GM06990 (cell line): ENCODE results near the gene AHCYL2.
"Not testable (repeated sequence)": the region's sequence is repeated elsewhere in the genome, so short reads cannot be mapped to it uniquely, and the experiment has no call there.

Experiments
- DNase-seq: peaks from one replicate; pipeline ENCODE4 v3.0.0-alpha.2; 2011; ENCODE audit not compliant: insufficient read length; ENCODE audit errors: extremely low read depth
- H3K27me3 ChIP-seq: replicated peaks from 2 replicates; pipeline ENCODE4 v1.6.0; 2011; ENCODE audit warnings: low read length; ENCODE audit not compliant: control insufficient read depth, insufficient read depth
- H3K36me3 ChIP-seq: 2 replicates; pipeline ENCODE4 v1.5.1; 2011; ENCODE audit warnings: low read length; ENCODE audit not compliant: control insufficient read depth, insufficient read depth
- H3K4me3 ChIP-seq: replicated peaks from 2 replicates; pipeline ENCODE4 v1.5.1; 2011; ENCODE audit warnings: low read depth, mild to moderate bottlenecking, control low read depth, low read length
- TF ChIP-seq, protein P1 (sequence below): IDR thresholded peaks from 2 replicates; pipeline ENCODE4 v1.5.1; 2011; ENCODE audit warnings: low read length, control low read depth, mild to moderate bottlenecking, inconsistent platforms; ENCODE audit not compliant: insufficient read depth, poor library complexity, severe bottlenecking

The AHCYL2 gene

DNA sequence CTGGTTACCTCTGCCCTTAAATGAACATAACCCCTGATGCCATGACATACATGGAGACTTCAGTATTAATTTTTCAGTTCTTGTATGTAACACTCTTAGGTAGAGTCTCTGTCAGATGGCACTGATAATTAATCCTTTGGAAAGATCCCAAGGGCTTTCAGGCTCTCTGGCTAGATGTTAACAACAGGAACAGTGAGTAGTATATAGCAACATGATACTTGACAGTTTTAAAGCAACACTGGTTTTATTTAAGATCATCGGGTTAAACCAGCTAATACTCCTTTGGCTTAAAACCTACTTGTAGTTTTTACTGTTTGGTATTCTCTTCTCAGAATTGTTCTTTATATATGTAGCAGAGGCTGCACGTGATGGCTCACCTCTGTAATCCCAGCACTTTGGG is 27.3 kb downstream of the AHCYL2 start:
- no peaks in the 10 kb centered on the region for H3K27me3 ChIP-seq
- DNase-seq: no peak
- no peak overlapping the region for H3K4me3 ChIP-seq
- H3K36me3 ChIP-seq: no peaks in the 10 kb centered on the region
- TF ChIP-seq, protein P1, sequence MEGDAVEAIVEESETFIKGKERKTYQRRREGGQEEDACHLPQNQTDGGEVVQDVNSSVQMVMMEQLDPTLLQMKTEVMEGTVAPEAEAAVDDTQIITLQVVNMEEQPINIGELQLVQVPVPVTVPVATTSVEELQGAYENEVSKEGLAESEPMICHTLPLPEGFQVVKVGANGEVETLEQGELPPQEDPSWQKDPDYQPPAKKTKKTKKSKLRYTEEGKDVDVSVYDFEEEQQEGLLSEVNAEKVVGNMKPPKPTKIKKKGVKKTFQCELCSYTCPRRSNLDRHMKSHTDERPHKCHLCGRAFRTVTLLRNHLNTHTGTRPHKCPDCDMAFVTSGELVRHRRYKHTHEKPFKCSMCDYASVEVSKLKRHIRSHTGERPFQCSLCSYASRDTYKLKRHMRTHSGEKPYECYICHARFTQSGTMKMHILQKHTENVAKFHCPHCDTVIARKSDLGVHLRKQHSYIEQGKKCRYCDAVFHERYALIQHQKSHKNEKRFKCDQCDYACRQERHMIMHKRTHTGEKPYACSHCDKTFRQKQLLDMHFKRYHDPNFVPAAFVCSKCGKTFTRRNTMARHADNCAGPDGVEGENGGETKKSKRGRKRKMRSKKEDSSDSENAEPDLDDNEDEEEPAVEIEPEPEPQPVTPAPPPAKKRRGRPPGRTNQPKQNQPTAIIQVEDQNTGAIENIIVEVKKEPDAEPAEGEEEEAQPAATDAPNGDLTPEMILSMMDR: no peak

DNA sequence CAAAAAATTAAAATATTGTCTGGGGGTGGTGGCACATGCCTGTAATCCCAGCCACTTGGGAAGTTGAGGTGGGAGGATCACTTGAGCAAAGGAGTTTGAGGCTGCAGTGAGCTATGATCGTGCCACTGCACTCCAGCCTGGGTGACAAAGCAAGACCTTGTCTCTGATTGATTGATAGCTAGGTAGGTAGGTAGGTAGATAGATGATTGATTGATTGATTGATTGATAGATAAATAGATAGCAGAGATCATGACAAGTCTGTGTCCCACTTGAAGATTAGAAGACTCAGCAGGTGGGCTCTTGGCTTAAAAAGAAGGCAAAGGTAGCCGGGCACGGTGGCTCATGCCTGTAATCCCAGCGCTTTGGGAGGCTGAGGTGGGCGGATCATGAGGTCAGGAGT is 27.8 kb downstream of the AHCYL2 start:
- H3K36me3 ChIP-seq, H3K27me3 ChIP-seq, H3K4me3 ChIP-seq, DNase-seq: not testable (repeated sequence)

DNA sequence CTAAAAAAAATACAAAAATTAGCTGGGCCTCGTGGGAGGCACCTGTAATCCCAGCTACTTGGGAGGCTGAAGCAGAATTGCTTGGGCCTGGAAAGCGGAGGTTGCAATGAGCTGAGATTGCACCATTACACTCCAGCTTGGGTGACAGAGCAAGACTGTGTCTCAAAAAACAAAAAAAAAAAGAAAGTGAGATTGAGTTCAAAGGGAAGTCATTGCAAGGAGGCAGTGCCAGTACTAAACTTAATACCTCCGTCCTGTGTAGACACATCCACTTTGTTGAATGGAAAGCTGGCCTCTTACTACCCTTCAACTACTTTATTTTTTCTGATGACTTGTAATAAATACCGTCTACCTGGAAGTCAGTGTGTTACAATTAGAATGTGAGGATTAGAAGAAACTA is 31.0 kb downstream of the AHCYL2 start:
- H3K27me3 ChIP-seq: no peaks in the 10 kb centered on the region
- no peaks in the 10 kb centered on the region for H3K36me3 ChIP-seq
- TF ChIP-seq, protein P1: no peak
- no peak overlapping the region for H3K4me3 ChIP-seq
- DNase-seq: no peak

DNA sequence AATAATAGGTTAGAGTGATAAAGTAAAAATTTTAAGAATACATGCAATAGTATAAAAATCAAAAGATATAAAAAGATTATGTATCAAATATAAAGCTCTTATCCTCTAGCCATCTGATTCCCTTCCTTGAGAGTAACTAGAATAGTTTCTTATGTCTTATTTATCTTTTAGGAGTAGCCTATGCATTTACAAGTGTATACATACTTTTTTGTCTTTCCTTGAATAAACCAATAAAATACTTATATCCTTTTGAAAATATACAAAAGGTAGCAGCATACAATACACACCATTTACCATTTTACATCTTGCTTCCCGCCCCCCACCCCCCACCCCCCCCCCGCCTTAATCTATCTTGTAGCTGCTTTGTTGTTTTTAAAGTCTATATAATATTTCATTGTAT is 31.4 kb downstream of the AHCYL2 start:
- no peak for DNase-seq
- TF ChIP-seq, protein P1: no peak
- H3K36me3 ChIP-seq: no peaks in the 10 kb centered on the region
- H3K27me3 ChIP-seq: no peaks in the 10 kb centered on the region
- no peak overlapping the region for H3K4me3 ChIP-seq

DNA sequence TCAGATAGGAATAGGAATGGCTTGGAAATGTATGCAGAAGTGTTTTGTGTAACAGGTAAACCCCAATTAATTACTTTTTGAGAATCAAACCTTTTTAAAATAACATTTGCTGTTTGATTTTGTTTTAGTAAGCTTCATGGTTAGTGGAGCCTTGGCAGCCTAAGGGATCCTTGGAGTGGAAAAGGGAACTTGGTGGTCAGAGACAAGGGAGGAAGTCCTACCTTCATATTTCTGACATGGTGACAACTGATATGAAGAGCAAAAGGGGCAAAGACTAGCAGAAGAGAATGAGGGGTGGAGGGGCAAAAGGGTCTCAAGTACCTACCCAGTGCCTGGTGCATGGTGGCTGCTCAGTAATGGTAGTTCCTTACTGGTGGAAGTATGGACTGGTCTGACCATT is 32.3 kb downstream of the AHCYL2 start:
- H3K4me3 ChIP-seq: no peak overlapping the region

DNA sequence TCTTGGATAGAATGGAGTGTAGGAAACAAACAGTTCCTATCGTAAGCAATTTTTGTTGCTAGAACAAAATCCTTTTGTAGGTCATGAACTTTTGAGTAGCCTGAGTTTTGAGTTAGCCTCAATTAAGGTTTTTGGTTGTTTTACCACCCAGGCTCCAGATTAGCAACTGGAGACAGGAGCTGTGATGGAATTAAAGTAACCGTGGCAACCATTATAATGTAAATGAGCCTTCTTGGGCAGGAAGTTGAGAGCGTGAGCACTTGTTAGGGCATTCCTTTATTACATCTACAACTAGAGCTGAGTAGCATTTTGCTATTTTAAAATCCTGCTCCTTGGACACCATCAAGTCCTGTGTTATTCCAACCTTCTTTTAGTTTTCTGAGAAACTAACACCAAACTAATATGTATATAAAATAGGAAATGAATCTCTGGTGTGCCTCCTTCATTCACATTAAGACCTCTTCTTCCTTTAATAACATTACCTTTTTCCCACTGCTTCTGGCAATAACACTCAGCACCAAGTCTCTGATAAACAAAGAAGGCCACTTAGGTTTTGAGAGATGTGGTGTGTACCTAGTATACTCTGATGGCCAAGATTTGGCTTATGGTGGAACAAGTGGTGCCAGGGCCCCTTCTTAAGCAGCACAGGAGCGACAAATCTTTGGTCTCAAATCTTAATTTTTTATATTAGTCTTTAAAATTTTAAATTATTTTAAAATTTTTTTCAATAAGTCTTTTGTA is 34.0 kb downstream of the AHCYL2 start:
- Histone ChIP-seq H3K4me3 (no peak overlapping the region), H3K27me3 (no peaks in the 10 kb centered on the region), H3K36me3 (no peaks in the 10 kb centered on the region)
- no peak for DNase-seq
- TF ChIP-seq, protein P1: no peak

More for the DNA sequence above, 32.3 kb downstream of the AHCYL2 start:
- TF ChIP-seq, protein P1: no peak
- no peak for DNase-seq
- Histone ChIP-seq H3K27me3 (no peaks in the 10 kb centered on the region), H3K36me3 (no peaks in the 10 kb centered on the region)
